Body of pancreas (tissue), 4 donors: ENCODE results near the gene ZNF831. TPM values are rescaled to one million over a fixed set of nuclear protein-coding genes. Genes with fewer than 3 reads are reported as not detected.

Experiments
- ATAC-seq: fragments of 150-250 bp; one replicate; pipeline ENCODE4 v1.9.1; 2016
- DNase-seq, 4 donors: peaks; one replicate each; pipeline ENCODE4 v3.0.0-alpha.2; 2019
- H3K27ac ChIP-seq, 4 donors: fragments of 200-600 bp; sonication (generic); 1 replicate in 3 of 4; 2 replicates in 1 of 4; pipeline versions ENCODE4 v1.5.1 to v1.6.1; 2016 to 2019; ENCODE audit warnings: mild to moderate bottlenecking in 1 of 4, mixed read lengths in 1 of 4, moderate library complexity in 1 of 4
- H3K27me3 ChIP-seq, 2 donors: fragments of 200-600 bp; sonication (generic); one replicate each; pipeline ENCODE4 v1.6.0; 2016; ENCODE audit warnings: mild to moderate bottlenecking in 1 of 2
- H3K36me3 ChIP-seq, 2 donors: fragments of 200-600 bp; sonication (generic); replicated peaks in 1 of 2; 2 replicates each; pipeline ENCODE4 v1.5.1; 2016; ENCODE audit warnings: low read depth in 2 of 2; ENCODE audit not compliant: insufficient read depth in 1 of 2
- H3K4me1 ChIP-seq: fragments of 200-600 bp; sonication (generic); one replicate; pipeline ENCODE4 v1.6.0; 2016
- H3K4me3 ChIP-seq, 2 donors: fragments of 200-600 bp; sonication (generic); 1 replicate in 1 of 2; 2 replicates in 1 of 2; pipeline ENCODE4 v1.5.1; 2016 to 2019
- H3K9me3 ChIP-seq, 3 donors: fragments of 200-600 bp; sonication (generic); 1 replicate in 2 of 3; 2 replicates in 1 of 3; pipeline ENCODE4 v1.5.1; 2016
- POLR2A ChIP-seq, 3 donors: fragments of 450-650 bp; IDR thresholded peaks; one replicate each; pipeline ENCODE4 v1.6.1; 2016; ENCODE audit warnings: antibody characterized with exemption in 3 of 3, mild to moderate bottlenecking in 2 of 3
- WGBS, 2 donors: methylation state at CpG; one replicate each; pipeline ENCODE4 v1.1.5; 2017; 5-methylcytosine and 5-hydroxymethylcytosine counted together
- intact Hi-C: fragments of 100-400 bp; cut with DNase I; formaldehyde crosslinking; loops from one replicate; pipeline ENCODE4 v1.15.1; 2023
- total RNA-seq, 2 donors: library from RNA; depleted of rRNA; stranded (reverse); fragments of >200 nt; gene quantifications; one replicate each; pipeline ENCODE4 v1.1.0, GENCODE V29; 2016
- TF ChIP-seq, protein P1 (sequence below), 7 experiments: fragments of 450-650 bp in 4 of 7; fragments of 200-600 bp in 3 of 7; sonication (generic) in 3 of 7; IDR thresholded peaks; one replicate each; pipeline ENCODE4 v1.5.1; 2016 to 2019; ENCODE audit warnings: antibody characterized with exemption in 7 of 7

Gene ZNF831
- total RNA-seq, 2 donors from 2014 or later: 0.66 to 1.6 TPM

DNA sequence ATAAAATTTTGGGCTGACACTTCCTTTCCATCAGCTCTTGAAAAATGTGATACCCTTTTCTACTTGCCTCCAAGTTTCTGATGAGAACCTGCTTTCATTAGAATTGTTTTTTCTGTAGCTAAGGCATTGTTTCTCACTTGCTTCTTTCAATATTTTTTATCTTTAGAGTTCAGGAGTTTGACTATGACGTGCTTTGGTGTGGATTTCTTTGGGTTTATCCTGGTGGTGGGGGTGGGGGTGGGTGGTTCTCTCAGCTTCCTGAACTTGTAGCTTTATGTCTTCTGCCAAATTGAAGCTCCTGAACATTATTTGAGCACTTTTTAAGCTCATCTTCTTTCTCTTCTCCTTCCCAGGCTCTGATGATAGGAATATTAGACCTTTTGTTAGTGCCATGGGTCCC lies 11.4 kb downstream of the ZNF831 start:
- Histone ChIP-seq H3K4me3 (no peak overlapping the region), H3K4me1 (no peaks in the 10 kb centered on the region), H3K36me3 (no peaks in the 10 kb centered on the region), H3K27me3 (no peaks in the 10 kb centered on the region), H3K9me3 (no peaks in the 10 kb centered on the region), H3K27ac (no peak overlapping the region)
- no peak for DNase-seq
- TF ChIP-seq POLR2A (IDR thresholded peaks at IDR 0.05): no peak
- TF ChIP-seq, protein P1, sequence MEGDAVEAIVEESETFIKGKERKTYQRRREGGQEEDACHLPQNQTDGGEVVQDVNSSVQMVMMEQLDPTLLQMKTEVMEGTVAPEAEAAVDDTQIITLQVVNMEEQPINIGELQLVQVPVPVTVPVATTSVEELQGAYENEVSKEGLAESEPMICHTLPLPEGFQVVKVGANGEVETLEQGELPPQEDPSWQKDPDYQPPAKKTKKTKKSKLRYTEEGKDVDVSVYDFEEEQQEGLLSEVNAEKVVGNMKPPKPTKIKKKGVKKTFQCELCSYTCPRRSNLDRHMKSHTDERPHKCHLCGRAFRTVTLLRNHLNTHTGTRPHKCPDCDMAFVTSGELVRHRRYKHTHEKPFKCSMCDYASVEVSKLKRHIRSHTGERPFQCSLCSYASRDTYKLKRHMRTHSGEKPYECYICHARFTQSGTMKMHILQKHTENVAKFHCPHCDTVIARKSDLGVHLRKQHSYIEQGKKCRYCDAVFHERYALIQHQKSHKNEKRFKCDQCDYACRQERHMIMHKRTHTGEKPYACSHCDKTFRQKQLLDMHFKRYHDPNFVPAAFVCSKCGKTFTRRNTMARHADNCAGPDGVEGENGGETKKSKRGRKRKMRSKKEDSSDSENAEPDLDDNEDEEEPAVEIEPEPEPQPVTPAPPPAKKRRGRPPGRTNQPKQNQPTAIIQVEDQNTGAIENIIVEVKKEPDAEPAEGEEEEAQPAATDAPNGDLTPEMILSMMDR (IDR thresholded peaks at IDR 0.05): no peak
- intact Hi-C loops: no loop called here
- no peak for ATAC-seq
- WGBS, 2 donors: 23 to 33% methylated on average over 1 of the region's 1 CpG

DNA sequence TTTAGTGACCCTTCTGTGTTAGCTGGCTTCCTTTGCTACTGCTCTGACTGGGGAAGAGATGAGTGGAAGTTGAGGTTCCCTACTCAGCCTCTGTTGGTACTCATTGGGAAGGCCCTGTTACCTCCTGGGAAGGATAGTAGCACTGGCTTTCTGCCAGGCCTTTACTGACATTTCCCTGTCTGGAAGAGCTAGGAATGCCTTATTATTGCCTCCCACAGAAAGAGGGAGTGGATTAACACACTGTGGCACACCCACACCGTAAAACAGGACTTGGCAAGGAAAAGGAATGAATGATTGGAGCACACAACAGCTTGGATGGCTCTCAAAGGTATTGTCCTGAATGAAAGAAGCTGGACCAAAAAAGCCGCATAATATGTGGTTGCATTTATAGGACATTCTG lies 12.2 kb downstream of the ZNF831 start:
- Histone ChIP-seq H3K27me3 (no peaks in the 10 kb centered on the region), H3K27ac (no peak overlapping the region), H3K4me3 (no peak overlapping the region), H3K4me1 (no peaks in the 10 kb centered on the region), H3K9me3 (no peaks in the 10 kb centered on the region), H3K36me3 (no peaks in the 10 kb centered on the region)
- intact Hi-C loops: no loop called here
- TF ChIP-seq, protein P1 (IDR thresholded peaks at IDR 0.05): no peak
- TF ChIP-seq POLR2A (IDR thresholded peaks at IDR 0.05): no peak
- DNase-seq (no peak), ATAC-seq (no peak)
- WGBS, 2 donors: 73 to 76% methylated on average over 2 of the region's 2 CpGs

DNA sequence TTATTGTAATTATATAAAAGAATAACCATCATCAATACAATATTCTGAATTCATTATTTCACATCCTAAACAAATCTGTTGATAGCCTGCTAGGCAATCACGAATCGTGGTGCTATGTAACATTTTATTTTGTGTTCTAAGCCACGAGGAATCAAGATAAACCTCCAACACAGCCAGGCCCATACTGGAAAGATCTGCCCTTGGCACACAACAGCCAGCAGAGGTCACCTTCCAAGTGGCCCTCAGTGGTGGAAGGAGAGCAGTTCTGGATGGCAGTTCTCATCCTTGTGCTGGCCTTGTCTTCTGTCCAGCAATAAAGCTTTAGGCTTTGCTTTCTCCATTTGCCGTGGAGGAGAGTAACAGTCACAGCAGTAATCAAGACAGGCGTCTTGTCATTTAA lies 13.2 kb downstream of the ZNF831 start:
- no peaks in the 10 kb centered on the region for H3K27me3 ChIP-seq
- ATAC-seq (no peak), DNase-seq (no peak)
- H3K4me1 ChIP-seq: no peaks in the 10 kb centered on the region
- no peaks in the 10 kb centered on the region for H3K36me3 ChIP-seq
- no peaks in the 10 kb centered on the region for H3K9me3 ChIP-seq
- TF ChIP-seq POLR2A (IDR thresholded peaks at IDR 0.05): no peak
- TF ChIP-seq, protein P1 (IDR thresholded peaks at IDR 0.05): no peak
- no peak overlapping the region for H3K27ac ChIP-seq
- WGBS, 2 donors: 53 to 62% methylated on average over 5 of the region's 5 CpGs
- intact Hi-C loops: no loop called here
- no peak overlapping the region for H3K4me3 ChIP-seq

DNA sequence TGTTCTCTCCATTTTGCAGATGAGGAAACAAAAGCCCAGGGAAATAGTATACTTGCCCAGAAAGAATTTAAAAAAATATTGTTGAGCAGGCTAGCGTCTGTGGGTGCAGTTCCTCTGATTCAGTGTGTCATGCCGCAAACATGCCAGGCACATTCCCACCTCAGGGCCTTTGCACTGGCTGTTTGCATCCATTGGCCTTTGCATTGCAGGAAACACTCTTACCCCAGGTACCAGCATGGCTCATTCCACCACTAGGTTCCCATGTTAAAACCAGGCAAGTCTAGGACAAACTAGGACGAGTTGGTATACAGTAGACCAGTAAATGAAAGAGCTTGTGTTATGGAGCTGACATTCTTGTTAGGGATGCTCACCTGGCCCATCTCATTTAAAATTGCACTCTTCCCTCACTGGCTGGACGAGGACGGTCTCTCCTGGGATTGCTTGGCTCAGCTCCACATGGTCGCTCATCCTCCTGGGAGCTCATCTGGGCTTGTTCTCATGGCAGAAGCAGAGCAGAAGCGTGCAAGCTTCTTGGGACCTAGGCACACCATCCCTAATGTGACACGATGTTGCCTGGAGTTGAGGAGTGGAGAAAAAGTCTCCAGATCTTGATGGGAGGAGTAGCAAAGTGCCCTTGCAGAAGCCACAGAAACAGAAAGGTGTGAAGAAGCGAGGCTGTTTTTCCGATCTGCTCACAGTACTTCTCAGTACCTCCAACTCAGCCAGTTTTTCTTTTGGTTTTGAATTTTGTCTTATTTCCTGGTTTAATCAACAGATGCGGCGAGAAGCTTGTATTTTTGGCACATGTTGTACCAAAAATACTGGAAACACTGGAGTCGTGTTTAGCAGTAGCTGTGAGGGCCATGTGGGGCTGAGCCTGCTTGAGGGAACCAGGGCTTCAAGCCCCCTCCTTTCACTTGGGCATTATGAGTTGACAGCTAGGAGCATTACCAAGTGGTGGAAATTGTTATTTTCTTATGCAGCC lies 13.9 kb downstream of the ZNF831 start:
- Histone ChIP-seq H3K4me1 (no peaks in the 10 kb centered on the region), H3K27ac (no peak overlapping the region), H3K27me3 (no peaks in the 10 kb centered on the region), H3K9me3 (no peaks in the 10 kb centered on the region), H3K36me3 (no peaks in the 10 kb centered on the region), H3K4me3 (no peak overlapping the region)
- TF ChIP-seq, protein P1 (IDR thresholded peaks at IDR 0.05): no peak
- intact Hi-C loops: no loop called here
- 68 to 69% methylated on average over 13 of the region's 13 CpGs for WGBS, 2 donors
- ATAC-seq (no peak), DNase-seq (no peak)
